Fibroblast of lung (primary cell): Measurements from ENCODE around the gene TUBGCP3.

Experiments used
- EZH2 ChIP-seq: IDR thresholded peaks from 2 replicates; pipeline ENCODE4 v1.5.1; 2012; ENCODE audit warnings: low read length, control low read depth, mild to moderate bottlenecking; ENCODE audit errors: missing control alignments
- TF ChIP-seq, protein P1 (sequence below), 2 donors: IDR thresholded peaks in 1 of 2; conservative IDR thresholded peaks in 1 of 2; 1 replicate in 1 of 2; 2 replicates in 1 of 2; pipeline ENCODE4 v1.5.1; 2011 to 2012; ENCODE audit warnings: low read length in 2 of 2, control low read depth in 1 of 2, inconsistent platforms in 1 of 2, low read depth in 1 of 2, mild to moderate bottlenecking in 1 of 2

DNA sequence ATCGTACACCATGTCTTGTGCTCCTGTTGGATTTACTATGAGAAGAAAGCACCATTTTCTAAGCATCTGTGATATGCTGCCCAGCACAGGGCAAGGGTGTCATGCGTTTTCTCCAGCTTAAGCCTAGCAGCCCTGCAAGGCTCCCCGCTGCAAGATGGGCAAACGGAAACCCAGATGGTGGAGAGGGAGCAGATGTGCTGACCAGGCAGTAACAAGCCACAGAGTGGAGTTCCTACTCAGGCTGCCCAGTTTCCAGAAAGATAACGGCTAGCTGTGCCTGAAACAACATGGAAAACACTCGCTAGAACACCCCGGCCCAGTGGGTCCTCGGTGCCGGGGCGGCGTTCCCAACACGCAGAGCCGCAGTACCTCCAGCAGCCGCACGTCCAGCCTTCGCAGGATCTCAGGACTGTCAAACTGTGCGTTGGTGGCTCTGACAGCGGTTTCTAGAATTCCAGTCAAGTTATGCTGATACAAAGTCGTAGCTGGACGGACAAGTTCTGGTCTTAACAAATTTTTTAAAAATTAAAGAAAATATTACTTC is 68.4 kb downstream of the TUBGCP3 start:
- TF ChIP-seq, protein P1, sequence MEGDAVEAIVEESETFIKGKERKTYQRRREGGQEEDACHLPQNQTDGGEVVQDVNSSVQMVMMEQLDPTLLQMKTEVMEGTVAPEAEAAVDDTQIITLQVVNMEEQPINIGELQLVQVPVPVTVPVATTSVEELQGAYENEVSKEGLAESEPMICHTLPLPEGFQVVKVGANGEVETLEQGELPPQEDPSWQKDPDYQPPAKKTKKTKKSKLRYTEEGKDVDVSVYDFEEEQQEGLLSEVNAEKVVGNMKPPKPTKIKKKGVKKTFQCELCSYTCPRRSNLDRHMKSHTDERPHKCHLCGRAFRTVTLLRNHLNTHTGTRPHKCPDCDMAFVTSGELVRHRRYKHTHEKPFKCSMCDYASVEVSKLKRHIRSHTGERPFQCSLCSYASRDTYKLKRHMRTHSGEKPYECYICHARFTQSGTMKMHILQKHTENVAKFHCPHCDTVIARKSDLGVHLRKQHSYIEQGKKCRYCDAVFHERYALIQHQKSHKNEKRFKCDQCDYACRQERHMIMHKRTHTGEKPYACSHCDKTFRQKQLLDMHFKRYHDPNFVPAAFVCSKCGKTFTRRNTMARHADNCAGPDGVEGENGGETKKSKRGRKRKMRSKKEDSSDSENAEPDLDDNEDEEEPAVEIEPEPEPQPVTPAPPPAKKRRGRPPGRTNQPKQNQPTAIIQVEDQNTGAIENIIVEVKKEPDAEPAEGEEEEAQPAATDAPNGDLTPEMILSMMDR (conservative IDR thresholded peaks at IDR 0.05 in 1 of 2, IDR thresholded peaks at IDR 0.05 in 1 of 2; ENCODE audit: low read depth in 1 of 2, low read length in 2 of 2) = no peak
- TF ChIP-seq EZH2 = no peak
